HepG2 (cell line): Measurements from ENCODE around the gene COL9A2. TPM values are rescaled to one million over a fixed set of nuclear protein-coding genes. Genes with fewer than 3 reads are reported as not detected.

Experiments used
- AFF4 ChIP-seq: sonication (generic); formaldehyde crosslinking; IDR thresholded peaks from 2 replicates; pipeline ENCODE4 v1.4.0; 2020; ENCODE audit warnings: missing genetic modification reagents
- AHR ChIP-seq: IDR thresholded peaks from 2 replicates; pipeline ENCODE4 v1.6.1; 2018; ENCODE audit warnings: missing genetic modification reagents, missing compliant biosample characterization
- ARNT2 ChIP-seq: sonication (generic); formaldehyde crosslinking; IDR thresholded peaks from 2 replicates; pipeline ENCODE4 v1.8.0; 2022; ENCODE audit warnings: mild to moderate bottlenecking, low read depth, missing genetic modification reagents, moderate library complexity
- BORCS8-MEF2B ChIP-seq: sonication (generic); formaldehyde crosslinking; IDR thresholded peaks from 2 replicates; pipeline ENCODE4 v1.8.0; 2022; ENCODE audit warnings: mild to moderate bottlenecking, missing genetic modification reagents
- CBX5 ChIP-seq: sonication (generic); formaldehyde crosslinking; IDR thresholded peaks from 2 replicates; pipeline ENCODE4 v1.4.0; 2020; ENCODE audit warnings: missing genetic modification reagents, borderline replicate concordance
- CTCF ChIP-seq: sonication (generic); formaldehyde crosslinking; IDR thresholded peaks from 2 replicates; pipeline ENCODE4 v1.5.0; 2020; ENCODE audit warnings: mild to moderate bottlenecking, missing genetic modification reagents, moderate library complexity
- EED ChIP-seq: sonication (generic); formaldehyde crosslinking; IDR thresholded peaks from 2 replicates; pipeline ENCODE4 v1.5.0; 2020; ENCODE audit warnings: mild to moderate bottlenecking, missing genetic modification reagents
- FOSL2 ChIP-seq: sonication (generic); formaldehyde crosslinking; IDR thresholded peaks from 2 replicates; pipeline ENCODE4 v1.4.0; 2020; ENCODE audit warnings: missing genetic modification reagents
- FOXO1 ChIP-seq: sonication (generic); formaldehyde crosslinking; IDR thresholded peaks from 2 replicates; pipeline ENCODE4 v1.4.0; 2020; ENCODE audit warnings: missing genetic modification reagents
- MED1 ChIP-seq: sonication (generic); formaldehyde crosslinking; IDR thresholded peaks from 2 replicates; pipeline ENCODE4 v1.4.0; 2020; ENCODE audit warnings: missing genetic modification reagents
- RBM22 ChIP-seq: fragments of 200-400 bp; formaldehyde crosslinking; optimal IDR thresholded peaks from 2 replicates; pipeline ENCODE3; 2017; ENCODE audit warnings: mild to moderate bottlenecking, low read length, moderate library complexity
- SMAD9 ChIP-seq: sonication (generic); formaldehyde crosslinking; IDR thresholded peaks from 2 replicates; pipeline ENCODE4 v1.5.1; 2020; ENCODE audit warnings: mild to moderate bottlenecking, missing genetic modification reagents
- SSRP1 ChIP-seq: IDR thresholded peaks from 2 replicates; pipeline ENCODE4 v1.6.1; 2016; ENCODE audit warnings: control low read depth
- STAT6 ChIP-seq: sonication (generic); formaldehyde crosslinking; IDR thresholded peaks from 2 replicates; pipeline ENCODE4 v1.4.0; 2020; ENCODE audit warnings: missing genetic modification reagents, mild to moderate bottlenecking, borderline replicate concordance
- TCF7 ChIP-seq: sonication (generic); IDR thresholded peaks from 2 replicates; pipeline ENCODE4 v1.6.1; 2016; ENCODE audit warnings: antibody characterized with exemption, low read depth
- U2AF1 ChIP-seq: fragments of 200-400 bp; formaldehyde crosslinking; optimal IDR thresholded peaks from 2 replicates; pipeline ENCODE3; 2017; ENCODE audit warnings: mild to moderate bottlenecking, low read depth, low read length
- ZFP82 ChIP-seq: sonication (generic); formaldehyde crosslinking; IDR thresholded peaks from 2 replicates; pipeline ENCODE4 v1.5.1; 2020; ENCODE audit warnings: mild to moderate bottlenecking, missing genetic modification reagents, borderline replicate concordance
- ZNF335 ChIP-seq: sonication (generic); formaldehyde crosslinking; IDR thresholded peaks from 2 replicates; pipeline ENCODE4 v1.4.0; 2020; ENCODE audit warnings: missing genetic modification reagents
- ZNF577 ChIP-seq: sonication (generic); formaldehyde crosslinking; IDR thresholded peaks from 2 replicates; pipeline ENCODE4 v1.4.0; 2020; ENCODE audit warnings: mild to moderate bottlenecking, low read depth, missing genetic modification reagents, borderline replicate concordance
- ZNF724P ChIP-seq: sonication (generic); formaldehyde crosslinking; IDR thresholded peaks from 2 replicates; pipeline ENCODE4 v1.8.0; 2022; ENCODE audit warnings: missing genetic modification reagents, borderline replicate concordance
- ZNF749 ChIP-seq: sonication (generic); formaldehyde crosslinking; IDR thresholded peaks from 2 replicates; pipeline ENCODE4 v1.8.0; 2022; ENCODE audit warnings: mild to moderate bottlenecking, missing genetic modification reagents, moderate library complexity, borderline replicate concordance
- polyA plus RNA-seq, 8 experiments: library from polyadenylated mRNA; depleted of rRNA in 3 of 8; stranded (reverse) in 7 of 8; unstranded in 1 of 8; fragments of >200 nt; fragmentation: Illumina TruSeq in 4 of 8; extraction: Trizol in 4 of 8; gene quantifications; 2 replicates each; pipeline versions ENCODE4 v1.2.1 to v1.2.3, GENCODE V29; 2011 to 2016; ENCODE audit warnings: low read depth in 4 of 8, missing spikeins in 1 of 8, mixed read lengths in 1 of 8; ENCODE audit not compliant: insufficient read depth in 1 of 8
- total RNA-seq, 5 experiments: library from RNA; depleted of rRNA; stranded (reverse); fragments of >200 nt; fragmentation: Illumina TruSeq; extraction: Trizol; gene quantifications; 2 replicates each; pipeline ENCODE4 v1.2.3, GENCODE V29; 2016; ENCODE audit warnings: low read depth in 1 of 5

Gene COL9A2
- total and polyA plus RNA-seq, 2 of the 13 experiments (the other 11 are each of a cell fraction or from before 2014, with no cell fraction given): 20.2 to 26.9 TPM

GRCh38 chr1:40338745-40339419, 21.8 kb upstream of the COL9A2 start (continued):
- peak; percentile 99 for TF ChIP-seq CTCF (CRISPR knock-in tag)
- no peak; the same call in 1 of the 2 replicates for TF ChIP-seq STAT6 (CRISPR knock-in tag)
- 0 out of 2 replicates have a peak, but pooled peaks have one; percentile 60 for TF ChIP-seq AHR (CRISPR knock-in tag)
- TF ChIP-seq SSRP1 (CRISPR knock-in tag): no peak
- TF ChIP-seq MED1 (CRISPR knock-in tag): peak; percentile 9; the same call in 1 of the 2 replicates
- TF ChIP-seq EED (CRISPR knock-in tag): no peak
- TF ChIP-seq ZNF724P (CRISPR knock-in tag): no peak
- TF ChIP-seq U2AF1: no peak
- TF ChIP-seq FOXO1 (CRISPR knock-in tag): no peak
- TF ChIP-seq FOSL2 (CRISPR knock-in tag): peak; percentile 22; the same call in 1 of the 2 replicates
- TF ChIP-seq ZNF577: no peak
- no peak for TF ChIP-seq ZNF749
- peak; percentile 73; the same call in 1 of the 2 replicates for TF ChIP-seq ZNF335 (CRISPR knock-in tag)
- TF ChIP-seq CBX5 (CRISPR knock-in tag): no peak
- no peak for TF ChIP-seq RBM22
- TF ChIP-seq BORCS8-MEF2B (CRISPR knock-in tag): no peak
- no peak for TF ChIP-seq SMAD9 (CRISPR knock-in tag)
- no peak for TF ChIP-seq ARNT2 (CRISPR knock-in tag)
- TF ChIP-seq AFF4 (CRISPR knock-in tag): no peak
- no peak for TF ChIP-seq TCF7
- TF ChIP-seq ZFP82 (CRISPR knock-in tag): no peak
